Uterus (tissue), 4 donors: ENCODE measurements around the gene BMPR1B. TPM values are rescaled to one million over a fixed set of nuclear protein-coding genes. Genes with fewer than 3 reads are reported as not detected.

Source experiments
- DNase-seq, 2 donors: peaks; one replicate each; pipeline ENCODE4 v3.0.0-alpha.2; 2019 to 2020
- H3K27ac ChIP-seq, 2 donors: fragments of 200-600 bp; sonication (generic); 1 replicate in 1 of 2; 2 replicates in 1 of 2; pipeline ENCODE4 v1.5.1; 2016 to 2018
- H3K27me3 ChIP-seq, 2 donors: fragments of 200-600 bp; sonication (generic); one replicate each; pipeline ENCODE4 v1.5.1; 2018 to 2019; ENCODE audit warnings: control low read depth in 1 of 2
- H3K36me3 ChIP-seq, 2 donors: fragments of 200-600 bp; sonication (generic); one replicate each; pipeline ENCODE4 v1.5.1; 2019; ENCODE audit warnings: control low read depth in 1 of 2
- H3K4me1 ChIP-seq, 2 donors: fragments of 200-600 bp; sonication (generic); one replicate each; pipeline ENCODE4 v1.5.1; 2018 to 2019; ENCODE audit warnings: control low read depth in 1 of 2
- H3K4me3 ChIP-seq, 2 donors: fragments of 200-600 bp; sonication (generic); 1 replicate in 1 of 2; 2 replicates in 1 of 2; pipeline ENCODE4 v1.5.1; 2018 to 2019; ENCODE audit warnings: mild to moderate bottlenecking in 1 of 2
- H3K9me3 ChIP-seq, 2 donors: fragments of 200-600 bp; sonication (generic); one replicate each; pipeline ENCODE4 v1.5.1; 2019; ENCODE audit warnings: control low read depth in 1 of 2
- CTCF ChIP-seq, 4 experiments: fragments of 200-600 bp in 2 of 4; fragments of 450-650 bp in 2 of 4; sonication (generic) in 2 of 4; IDR thresholded peaks; one replicate each; pipeline ENCODE4 v1.5.1; 2016 to 2019; ENCODE audit warnings: antibody characterized with exemption in 4 of 4, mild to moderate bottlenecking in 2 of 4, moderate library complexity in 1 of 4
- POLR2A ChIP-seq, 2 donors: fragments of 450-650 bp; IDR thresholded peaks; one replicate each; pipeline ENCODE4 v1.6.1; 2016; ENCODE audit warnings: antibody characterized with exemption in 2 of 2, mild to moderate bottlenecking in 1 of 2, moderate library complexity in 1 of 2
- intact Hi-C: fragments of 100-400 bp; cut with DNase I; formaldehyde crosslinking; loops from one replicate; pipeline ENCODE4 v1.15.1; 2023; ENCODE audit warnings: low total_unique reads
- total RNA-seq, 4 donors: library from RNA; depleted of rRNA in 3 of 4; stranded (reverse); fragments of >200 nt in 3 of 4; gene quantifications; one replicate each; pipeline versions ENCODE4 v1.1.0 to v1.2.4, GENCODE V29; 2014 to 2023
- donor health status: DM: yes; HTN: yes; CAD: no.

BMPR1B gene
- total RNA-seq, 4 donors from 2014 or later, result under 0.01 to 13.6 (median 3.3) TPM

DNA sequence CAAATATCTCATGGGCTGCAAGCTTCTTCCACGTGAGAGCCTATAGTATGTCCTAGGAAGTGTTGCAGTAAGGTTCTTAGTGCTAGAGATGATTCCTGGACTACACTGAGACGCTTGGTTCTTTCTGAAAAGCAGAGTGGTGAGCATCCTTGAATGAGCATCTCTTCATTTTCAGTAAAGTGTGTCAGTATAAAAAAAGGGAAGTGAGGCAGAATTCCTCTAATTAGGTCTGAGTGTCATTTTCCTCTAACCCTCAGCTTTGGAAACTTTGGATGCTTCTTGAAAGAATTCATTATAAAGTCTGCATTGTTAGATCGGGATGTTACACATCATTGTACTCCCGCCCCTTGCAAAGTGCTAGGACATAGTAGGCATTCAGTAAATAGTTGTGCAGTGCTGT is 5.2 kb downstream of the BMPR1B start:
- Histone ChIP-seq H3K4me1 (no peaks in the 10 kb centered on the region), H3K27ac (no peak overlapping the region), H3K4me3 (no peak overlapping the region), H3K9me3 (no peaks in the 10 kb centered on the region), H3K36me3 (no peaks in the 10 kb centered on the region), H3K27me3 (no peaks in the 10 kb centered on the region)
- TF ChIP-seq POLR2A (IDR thresholded peaks at IDR 0.05) (no peak), CTCF (IDR thresholded peaks at IDR 0.05) (no peak)
- no peak for DNase-seq
- intact Hi-C loops, result no loop called here

DNA sequence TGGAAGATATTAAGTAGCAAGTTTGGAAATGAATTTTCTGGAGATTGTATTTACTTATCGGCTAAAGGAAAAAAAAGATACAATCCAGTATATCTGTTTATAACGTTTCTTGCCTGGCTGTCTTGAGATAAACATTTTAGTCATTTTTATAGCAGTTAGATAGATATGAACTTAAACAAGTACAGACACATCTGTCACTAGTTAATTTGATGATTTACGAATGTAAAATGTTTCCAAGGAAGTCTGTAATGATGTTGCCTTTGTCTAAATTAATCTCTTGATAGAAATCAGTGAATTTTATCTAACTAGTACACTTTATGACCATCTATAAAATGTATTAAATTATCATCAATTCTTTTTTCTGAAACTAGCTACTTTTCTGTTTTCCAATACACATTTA is 5.7 kb downstream of the BMPR1B start:
- H3K4me1 ChIP-seq, result no peaks in the 10 kb centered on the region
- no peak overlapping the region for H3K4me3 ChIP-seq
- H3K9me3 ChIP-seq, result no peaks in the 10 kb centered on the region
- H3K36me3 ChIP-seq, result no peaks in the 10 kb centered on the region
- H3K27ac ChIP-seq, result no peak overlapping the region
- intact Hi-C loops, result no loop called here
- TF ChIP-seq POLR2A (IDR thresholded peaks at IDR 0.05) (no peak), CTCF (IDR thresholded peaks at IDR 0.05) (no peak)
- no peak for DNase-seq
- no peaks in the 10 kb centered on the region for H3K27me3 ChIP-seq

GRCh38 chr4:94764069-94764468 is 6.3 kb downstream of the BMPR1B start:
- H3K4me1 ChIP-seq, result no peaks in the 10 kb centered on the region

GRCh38 chr4:94765174-94765573 is 7.4 kb downstream of the BMPR1B start:
- TF ChIP-seq CTCF (IDR thresholded peaks at IDR 0.05), result no peak
- TF ChIP-seq POLR2A (IDR thresholded peaks at IDR 0.05), result no peak
- intact Hi-C loops, result no loop called here
- H3K27ac ChIP-seq, result no peak overlapping the region
- no peaks in the 10 kb centered on the region for H3K9me3 ChIP-seq
- DNase-seq, result no peak
- H3K4me1 ChIP-seq, result no peaks in the 10 kb centered on the region
- H3K27me3 ChIP-seq, result no peaks in the 10 kb centered on the region
- no peak overlapping the region for H3K4me3 ChIP-seq
- no peaks in the 10 kb centered on the region for H3K36me3 ChIP-seq

More at GRCh38 chr4:94764069-94764468, 6.3 kb downstream of the BMPR1B start:
- no peak overlapping the region for H3K27ac ChIP-seq
- no peaks in the 10 kb centered on the region for H3K9me3 ChIP-seq
- intact Hi-C loops, result no loop called here
- no peak for TF ChIP-seq POLR2A (IDR thresholded peaks at IDR 0.05)
- TF ChIP-seq CTCF (IDR thresholded peaks at IDR 0.05), result no peak
- H3K36me3 ChIP-seq, result no peaks in the 10 kb centered on the region
- no peak overlapping the region for H3K4me3 ChIP-seq
- DNase-seq, result no peak
- no peaks in the 10 kb centered on the region for H3K27me3 ChIP-seq

DNA sequence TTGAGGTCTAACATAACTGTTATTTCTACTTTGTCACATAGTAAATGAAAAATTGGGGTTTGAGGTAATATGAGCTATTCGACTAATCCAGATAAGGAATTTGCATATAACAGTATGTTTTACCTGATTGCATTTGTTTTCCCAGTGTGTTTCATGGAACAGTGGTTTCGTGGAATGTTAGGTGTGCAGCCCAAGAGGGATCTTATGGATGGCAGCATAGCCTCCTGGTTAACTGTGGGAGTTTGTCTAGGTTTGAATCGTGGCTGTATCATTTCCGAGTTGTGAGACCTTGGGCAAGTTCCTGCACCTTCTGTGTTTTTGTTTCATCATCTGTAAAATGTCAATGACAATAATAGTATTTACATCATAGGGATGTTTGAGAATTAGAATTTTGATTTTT is 7.9 kb downstream of the BMPR1B start:
- TF ChIP-seq CTCF (IDR thresholded peaks at IDR 0.05) (no peak), POLR2A (IDR thresholded peaks at IDR 0.05) (no peak)

More for the DNA sequence above, 7.9 kb downstream of the BMPR1B start:
- DNase-seq, result no peak
- Histone ChIP-seq H3K9me3 (no peaks in the 10 kb centered on the region), H3K4me1 (no peaks in the 10 kb centered on the region), H3K4me3 (no peak overlapping the region), H3K27me3 (no peaks in the 10 kb centered on the region), H3K36me3 (no peaks in the 10 kb centered on the region), H3K27ac (no peak overlapping the region)
- intact Hi-C loops, result no loop called here
